ENCODE data around the gene CLTC. TPM values are rescaled to one million over a fixed set of nuclear protein-coding genes. Genes with fewer than 3 reads are reported as not detected.
A peak's percentile ranks its signal among the peaks of the same experiment; 100 is the strongest.

CLTC gene
- total and polyA plus RNA-seq, 10 of the 15 experiments (the other 5 are each of a cell fraction or from before 2014, with no cell fraction given) = 77.5 to 188 (median 129) TPM

- in situ Hi-C loops (cut with MboI) = no loop called here
- no peaks in the 10 kb centered on the region for H3K27me3 ChIP-seq (replicated peaks in 1 of 2; ENCODE audit: control insufficient read depth in 2 of 2, insufficient read depth in 2 of 2, low read length in 1 of 2)
- ATAC-seq (no peak), FAIRE-seq (no peak), DNase-seq (ENCODE audit: low read depth, low spot score) (no peak)
- POLR2A ChIA-PET = no interaction called here
- intact Hi-C loops (cut with micrococcal nuclease; ENCODE audit: unreplicated experiment) = no loop called here
- RAD21 ChIA-PET (ENCODE audit: unreplicated experiment) = no interaction called here
- no peak overlapping the region for H2AFZ ChIP-seq (ENCODE audit: control insufficient read depth, low read depth, low read length)
- WGBS (ENCODE audit: insufficient coverage, insufficient replicate concordance, low lambda C conversion rate, missing lambda C conversion rate) = 98% methylated on average over 2 of the region's 2 CpGs
- no peaks in the 10 kb centered on the region; a peak in 2 of 4 replicates for H3K36me3 ChIP-seq (ENCODE audit: control insufficient read depth in 2 of 2, insufficient read depth in 2 of 2, low read length in 1 of 2)
- H4K20me1 ChIP-seq (ENCODE audit: control insufficient read depth, insufficient read depth) = no peaks in the 10 kb centered on the region
- TF ChIP-seq SPI1 (IDR thresholded peaks at IDR 0.05; ENCODE audit: borderline replicate concordance, insufficient read depth, low read depth, low read length) (peak; percentile 20; the same call in 1 of the 2 replicates), ZNF274 (IDR thresholded peaks at IDR 0.05; ENCODE audit: insufficient read depth, insufficient read length) (no peak)
- BruUV-seq (replicated peaks) = no TSS peak
- 0 out of 2 replicates have a peak, but pooled peaks cover 3% of the 10 kb centered on the region for H3K4me1 ChIP-seq (ENCODE audit: control insufficient read depth, insufficient read depth, low read length)
- H3K79me2 ChIP-seq (ENCODE audit: control insufficient read depth, insufficient read depth, low read length) = peaks cover 66% of the 10 kb centered on the region
- SMC1A ChIA-PET (ENCODE audit: uncharacterized antibody, unreplicated experiment) = no interaction called here
- H3K9ac ChIP-seq (ENCODE audit: control insufficient read depth, insufficient read depth, low read length) = no peak overlapping the region
- no peak overlapping the region for H3K4me2 ChIP-seq (ENCODE audit: control insufficient read depth, insufficient read depth)
- H3K9me3 ChIP-seq (replicated peaks; ENCODE audit: control insufficient read depth, insufficient read depth, low read length) = no peaks in the 10 kb centered on the region
- H3K27ac ChIP-seq (ENCODE audit: control insufficient read depth, insufficient read depth) = no peak overlapping the region
- no peak overlapping the region for H3K4me3 ChIP-seq
- CTCF ChIA-PET = no interaction called here
Observed at GRCh38 chr17:59712862-59713261, 93.2 kb downstream of the CLTC start.

GRCh38 chr17:59714255-59714654 lies 94.6 kb downstream of the CLTC start:
- Histone ChIP-seq H3K79me2 (ENCODE audit: control insufficient read depth, insufficient read depth, low read length) (peaks cover 55% of the 10 kb centered on the region), H4K20me1 (ENCODE audit: control insufficient read depth, insufficient read depth) (no peaks in the 10 kb centered on the region), H3K4me1 (ENCODE audit: control insufficient read depth, insufficient read depth, low read length) (0 out of 2 replicates have a peak, but pooled peaks cover under 1% of the 10 kb centered on the region), H3K27me3 (replicated peaks in 1 of 2; ENCODE audit: control insufficient read depth in 2 of 2, insufficient read depth in 2 of 2, low read length in 1 of 2) (no peaks in the 10 kb centered on the region), H3K27ac (ENCODE audit: control insufficient read depth, insufficient read depth) (no peak overlapping the region), H3K9me3 (replicated peaks; ENCODE audit: control insufficient read depth, insufficient read depth, low read length) (no peaks in the 10 kb centered on the region), H3K9ac (ENCODE audit: control insufficient read depth, insufficient read depth, low read length) (no peak overlapping the region), H3K36me3 (ENCODE audit: control insufficient read depth in 2 of 2, insufficient read depth in 2 of 2, low read length in 1 of 2) (no peaks in the 10 kb centered on the region; a peak in 2 of 4 replicates), H3K4me2 (ENCODE audit: control insufficient read depth, insufficient read depth) (no peak overlapping the region), H2AFZ (ENCODE audit: control insufficient read depth, low read depth, low read length) (no peak overlapping the region), H3K4me3 (no peak overlapping the region)
- in situ Hi-C loops (cut with MboI) (no loop called here), intact Hi-C loops (cut with micrococcal nuclease; ENCODE audit: unreplicated experiment) (no loop called here)
- WGBS (ENCODE audit: insufficient coverage, insufficient replicate concordance, low lambda C conversion rate, missing lambda C conversion rate) = 95% methylated on average over 2 of the region's 2 CpGs
- no TSS peak for BruUV-seq (replicated peaks)
- ChIA-PET SMC1A (ENCODE audit: uncharacterized antibody, unreplicated experiment) (interaction anchor here (0.9 kb wide), 1 partner anchor 145 kb away, joined by 3 read pairs; no protein-coding TSS in a partner anchor), CTCF (no interaction called here), RAD21 (ENCODE audit: unreplicated experiment) (no interaction called here), POLR2A (interaction anchor here (0.6 to 0.7 kb wide), 2 partner anchors 11 to 796 kb away, joined by 4 to 5 read pairs; no protein-coding TSS in a partner anchor)
- TF ChIP-seq ZNF207 (IDR thresholded peaks at IDR 0.05; ENCODE audit: borderline replicate concordance) (no peak), ATF7 (IDR thresholded peaks at IDR 0.05; ENCODE audit: low read depth) (no peak), RAD21 (IDR thresholded peaks at IDR 0.05; ENCODE audit: insufficient read depth, low read depth, low read length) (no peak), NR2C2 (IDR thresholded peaks at IDR 0.05; ENCODE audit: borderline replicate concordance, control insufficient read depth, insufficient read length, low read depth) (no peak), BCL11A (IDR thresholded peaks at IDR 0.05; ENCODE audit: low read depth, low read length) (no peak), KDM1A (IDR thresholded peaks at IDR 0.05; ENCODE audit: borderline replicate concordance) (no peak), FOXM1 (IDR thresholded peaks at IDR 0.05; ENCODE audit: low read depth, low read length) (no peak), MAX (IDR thresholded peaks at IDR 0.05; ENCODE audit: low read depth, low read length) (no peak), CEBPB (IDR thresholded peaks at IDR 0.05; ENCODE audit: borderline replicate concordance in 1 of 2, low read depth in 2 of 2, low read length in 2 of 2) (no peak), SREBF2 (IDR thresholded peaks at IDR 0.05; ENCODE audit: low read length) (no peak), CREB1 (IDR thresholded peaks at IDR 0.05; ENCODE audit: low read depth) (no peak)
- FAIRE-seq (no peak), DNase-seq (ENCODE audit: low read depth, low spot score) (no peak), ATAC-seq (no peak)
